A673 (cell line): ENCODE measurements around the gene HS3ST3A1. TPM values are rescaled to one million over a fixed set of nuclear protein-coding genes. Genes with fewer than 3 reads are reported as not detected.

Experiments used
- BruUV-seq: library from RNA; stranded (reverse); fragments of 400-500 nt; replicated peaks from 2 replicates; lab custom pipeline; 2021; lab: Mats Ljungman, UMichigan
- CTCF ChIA-PET: fragments of 300-600 bp; sonication (Branson Sonifier 250); formaldehyde crosslinking; loops from one replicate; lab custom pipeline; 2022; ENCODE audit warnings: antibody characterized with exemption; lab: Charles Lee
- POLR2A ChIA-PET: fragments of 300-600 bp; sonication (Branson Sonifier 250); formaldehyde crosslinking; loops from one replicate; lab custom pipeline; 2022; ENCODE audit warnings: antibody characterized with exemption; ENCODE audit not compliant: low non-redundant PET; lab: Charles Lee
- DNase-seq: peaks from one replicate; pipeline ENCODE4 v3.0.0-alpha.2; 2015; ENCODE audit warnings: low spot score
- H3K27ac ChIP-seq: fragments of 200-600 bp; sonication (generic); 2 replicates; pipeline ENCODE4 v1.5.1; 2016; ENCODE audit warnings: mixed run types, low read depth, mild to moderate bottlenecking, mixed read lengths, antibody characterized with exemption, low read length; ENCODE audit not compliant: poor library complexity, severe bottlenecking
- H3K27me3 ChIP-seq: fragments of 200-600 bp; sonication (generic); replicated peaks from 2 replicates; pipeline ENCODE4 v1.6.1; 2017; ENCODE audit warnings: mixed run types, low read depth, mild to moderate bottlenecking, mixed read lengths, antibody characterized with exemption, low read length; ENCODE audit not compliant: insufficient read depth, poor library complexity
- H3K36me3 ChIP-seq: fragments of 200-600 bp; sonication (generic); 2 replicates; pipeline ENCODE4 v1.6.1; 2016; ENCODE audit warnings: mixed run types, mild to moderate bottlenecking, mixed read lengths, antibody characterized with exemption, low read length; ENCODE audit not compliant: insufficient read depth, poor library complexity, severe bottlenecking
- H3K4me1 ChIP-seq: fragments of 200-600 bp; sonication (generic); 2 replicates; pipeline ENCODE4 v1.6.1; 2017; ENCODE audit warnings: mixed run types, mild to moderate bottlenecking, mixed read lengths, antibody characterized with exemption, low read length; ENCODE audit not compliant: insufficient read depth, poor library complexity, severe bottlenecking
- H3K4me3 ChIP-seq: fragments of 200-600 bp; sonication (generic); 2 replicates; pipeline ENCODE4 v1.5.1; 2016; ENCODE audit warnings: low read depth, mixed run types, mild to moderate bottlenecking, mixed read lengths, low read length; ENCODE audit not compliant: poor library complexity, severe bottlenecking
- H3K9me3 ChIP-seq: fragments of 200-600 bp; sonication (generic); 2 replicates; pipeline ENCODE4 v1.6.1; 2016; ENCODE audit warnings: mixed run types, low read depth, mild to moderate bottlenecking, mixed read lengths, antibody characterized with exemption, low read length; ENCODE audit not compliant: poor library complexity, severe bottlenecking
- CTCF ChIP-seq: fragments of 300-800, 200-600 bp; sonication (generic); conservative IDR thresholded peaks from 2 replicates; pipeline ENCODE4 v1.5.1; 2017; ENCODE audit warnings: low read depth, mild to moderate bottlenecking, antibody characterized with exemption, low read length, moderate library complexity, mixed read lengths
- EZH2 ChIP-seq: fragments of 200-600 bp; sonication (generic); IDR thresholded peaks from 2 replicates; pipeline ENCODE4 v1.6.1; 2017; ENCODE audit warnings: borderline replicate concordance, low read depth, mild to moderate bottlenecking, mixed read lengths, antibody characterized with exemption, low read length; ENCODE audit not compliant: poor library complexity, severe bottlenecking
- intact Hi-C: fragments of 100-400 bp; cut with micrococcal nuclease; formaldehyde crosslinking; loops from one replicate; pipeline ENCODE4 v1.10.0; 2022; ENCODE audit not compliant: unreplicated experiment
- total RNA-seq: library from RNA; stranded (reverse); gene quantifications from 2 replicates; pipeline ENCODE4 v1.2.3, GENCODE V29; 2021

Gene HS3ST3A1
- total RNA-seq, 1 experiment from 2014 or later = not detected

- DNase-seq = no peak
- H3K4me3 ChIP-seq = no peak overlapping the region
- no peaks in the 10 kb centered on the region for H3K27me3 ChIP-seq
- H3K9me3 ChIP-seq = peaks cover 6% of the 10 kb centered on the region
- no peak overlapping the region for H3K27ac ChIP-seq
- ChIA-PET POLR2A (no interaction called here), CTCF (no interaction called here)
- no peaks in the 10 kb centered on the region for H3K36me3 ChIP-seq
- TF ChIP-seq EZH2 = no peak
- no peak for TF ChIP-seq CTCF
- intact Hi-C loops = no loop called here
- H3K4me1 ChIP-seq = no peaks in the 10 kb centered on the region
- no TSS peak for BruUV-seq
These were observed 88.7 kb downstream of the HS3ST3A1 start for GRCh38 chr17:13513039-13513405.

GRCh38 chr17:13510062-13510461 is 91.7 kb downstream of the HS3ST3A1 start:
- ChIA-PET POLR2A (no interaction called here), CTCF (no interaction called here)
- Histone ChIP-seq H3K4me1 (no peaks in the 10 kb centered on the region), H3K27me3 (no peaks in the 10 kb centered on the region), H3K27ac (no peak overlapping the region), H3K36me3 (no peaks in the 10 kb centered on the region), H3K9me3 (peaks cover 9% of the 10 kb centered on the region), H3K4me3 (no peak overlapping the region)
- TF ChIP-seq EZH2 = no peak
- intact Hi-C loops = no loop called here
- DNase-seq = no peak
- BruUV-seq = no TSS peak

GRCh38 chr17:13509527-13509926 is 92.2 kb downstream of the HS3ST3A1 start:
- H3K36me3 ChIP-seq = no peaks in the 10 kb centered on the region
- CTCF ChIA-PET = no interaction called here
- H3K4me1 ChIP-seq = no peaks in the 10 kb centered on the region
- TF ChIP-seq CTCF (no peak), EZH2 (no peak)
- peaks cover 14% of the 10 kb centered on the region for H3K9me3 ChIP-seq
- no peak overlapping the region for H3K27ac ChIP-seq
- intact Hi-C loops = no loop called here
- DNase-seq = no peak
- no peaks in the 10 kb centered on the region for H3K27me3 ChIP-seq
- BruUV-seq = no TSS peak
- H3K4me3 ChIP-seq = no peak overlapping the region
- POLR2A ChIA-PET = no interaction called here

- peaks cover 17% of the 10 kb centered on the region for H3K9me3 ChIP-seq
- no peak for TF ChIP-seq CTCF
- TF ChIP-seq EZH2 = no peak
- ChIA-PET POLR2A (no interaction called here), CTCF (no interaction called here)
- no peak overlapping the region for H3K4me3 ChIP-seq
- no peaks in the 10 kb centered on the region for H3K27me3 ChIP-seq
- H3K27ac ChIP-seq = no peak overlapping the region
- BruUV-seq = no TSS peak
- intact Hi-C loops = no loop called here
- H3K36me3 ChIP-seq = no peaks in the 10 kb centered on the region
- H3K4me1 ChIP-seq = no peaks in the 10 kb centered on the region
- DNase-seq = no peak
These were observed 92.8 kb downstream of the HS3ST3A1 start for GRCh38 chr17:13508896-13509295.
